SJCRH30 (cell line): Measurements from ENCODE around the gene MRPL36. TPM values are rescaled to one million over a fixed set of nuclear protein-coding genes. Genes with fewer than 3 reads are reported as not detected.

Experiments used
- DNase-seq, 2 experiments: peaks; one replicate each; pipeline ENCODE4 v3.0.0-alpha.2; 2015 to 2020
- H3K27ac ChIP-seq: fragments of 250-450 bp; sonication (Bioruptor Pico); 2 replicates; pipeline ENCODE4 v1.5.1; 2020; ENCODE audit warnings: mild to moderate bottlenecking, moderate library complexity
- H3K27me3 ChIP-seq: fragments of 250-450 bp; sonication (Bioruptor Pico); 2 replicates; pipeline ENCODE4 v1.5.1; 2020; ENCODE audit warnings: mild to moderate bottlenecking, moderate library complexity
- H3K36me3 ChIP-seq: fragments of 250-450 bp; sonication (Bioruptor Pico); 2 replicates; pipeline ENCODE4 v1.5.1; 2020; ENCODE audit warnings: mild to moderate bottlenecking, moderate library complexity
- H3K4me1 ChIP-seq: fragments of 250-450 bp; sonication (Bioruptor Pico); 2 replicates; pipeline ENCODE4 v1.5.1; 2020; ENCODE audit warnings: mild to moderate bottlenecking, moderate library complexity
- H3K4me3 ChIP-seq: fragments of 250-450 bp; sonication (Bioruptor Pico); 2 replicates; pipeline ENCODE4 v1.5.1; 2020; ENCODE audit warnings: mild to moderate bottlenecking, moderate library complexity
- H3K9me3 ChIP-seq: fragments of 250-450 bp; sonication (Bioruptor Pico); replicated peaks from 2 replicates; pipeline ENCODE4 v1.5.1; 2020; ENCODE audit warnings: mild to moderate bottlenecking, moderate library complexity
- total RNA-seq: library from RNA; depleted of rRNA; stranded (reverse); fragments of >200 nt; shearing (Covaris generic); gene quantifications from 2 replicates; pipeline ENCODE4 v1.2.3, GENCODE V29; 2014

Gene MRPL36
- total RNA-seq, 1 experiment from 2014 or later, result 46.9 TPM

DNA sequence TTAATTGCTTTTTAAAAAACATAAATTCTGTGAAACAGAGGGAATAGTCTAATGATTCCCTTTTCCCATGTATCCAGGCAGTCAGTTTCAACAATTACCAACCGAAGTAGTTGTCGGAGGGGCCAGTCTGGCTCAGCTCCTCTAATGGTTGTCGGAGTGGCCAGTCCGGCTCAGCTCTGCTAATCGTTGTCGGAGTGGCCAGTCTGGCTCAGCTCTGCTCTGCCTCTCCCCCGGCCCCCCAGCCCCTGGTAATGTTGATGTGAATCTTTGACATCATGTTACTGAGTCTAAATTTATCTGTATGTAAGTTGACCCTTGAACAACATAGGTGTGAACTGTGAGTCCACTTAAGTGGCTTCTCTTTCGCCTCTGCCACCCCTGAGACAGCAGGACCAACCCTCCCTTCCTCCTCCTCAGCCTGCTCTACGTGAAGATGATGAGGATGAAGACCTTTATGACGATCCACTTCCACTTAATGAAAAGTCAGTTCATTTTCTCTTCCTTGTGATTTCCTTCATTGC is 11.0 kb upstream of the MRPL36 start:
- H3K4me3 ChIP-seq, result no peak overlapping the region
- H3K4me1 ChIP-seq, result no peaks in the 10 kb centered on the region
- DNase-seq, result no peak
- H3K9me3 ChIP-seq, result no peaks in the 10 kb centered on the region
- H3K36me3 ChIP-seq, result peaks cover 21% of the 10 kb centered on the region
- no peak overlapping the region for H3K27ac ChIP-seq
- H3K27me3 ChIP-seq, result no peaks in the 10 kb centered on the region

DNA sequence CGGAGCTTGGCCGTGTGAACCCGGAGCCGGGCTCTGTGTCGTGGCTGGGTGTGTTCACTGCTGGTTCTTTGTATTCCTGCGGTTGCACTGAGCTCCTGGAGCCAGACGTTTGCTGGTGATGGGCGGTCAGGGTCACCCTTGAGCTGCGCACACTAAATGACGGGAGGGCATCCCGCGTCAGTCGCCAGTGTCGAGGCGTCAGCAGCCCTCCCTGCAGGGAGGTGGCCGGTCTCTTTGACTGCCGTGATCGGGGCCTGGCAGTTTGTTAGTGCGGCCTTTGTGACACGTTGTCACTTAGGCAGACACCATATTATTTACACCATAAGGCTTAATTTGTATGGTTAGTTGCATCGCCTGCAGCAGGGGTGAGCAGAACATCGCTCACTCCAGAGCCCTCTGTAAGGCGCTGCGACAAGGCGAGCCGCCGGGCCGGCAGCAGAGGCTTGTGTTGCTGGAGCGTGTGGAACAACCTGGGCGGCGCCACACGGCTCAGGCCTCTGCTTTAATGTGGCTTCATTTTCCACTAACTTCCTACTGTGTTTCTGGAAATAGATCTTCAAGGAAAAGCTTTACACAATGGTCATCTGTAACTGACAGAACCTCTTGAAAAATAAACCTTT is 9.9 kb upstream of the MRPL36 start:
- Histone ChIP-seq H3K27me3 (no peaks in the 10 kb centered on the region), H3K27ac (no peak overlapping the region), H3K4me3 (no peak overlapping the region), H3K9me3 (no peaks in the 10 kb centered on the region), H3K4me1 (no peaks in the 10 kb centered on the region), H3K36me3 (peaks cover 21% of the 10 kb centered on the region)
- DNase-seq, result no peak

DNA sequence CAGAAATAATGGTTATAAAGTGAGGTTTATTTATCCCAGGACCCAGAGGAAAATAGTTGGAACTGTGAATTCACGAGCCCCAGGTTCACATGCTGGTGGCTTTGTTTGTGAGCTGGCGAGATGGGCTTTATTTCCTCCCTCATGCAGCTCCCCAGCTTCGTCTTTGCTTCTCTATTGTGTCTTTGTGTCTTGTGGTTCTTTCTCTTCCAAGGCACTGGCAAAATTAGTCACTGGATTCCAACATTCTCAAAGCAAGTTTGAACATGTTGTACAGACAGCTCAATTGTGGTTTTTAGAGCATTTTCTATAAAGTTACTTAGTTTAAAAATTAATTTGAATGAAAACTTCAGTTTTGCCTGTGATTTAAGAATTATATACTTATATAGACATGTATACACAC is 8.8 kb upstream of the MRPL36 start:
- Histone ChIP-seq H3K27me3 (no peaks in the 10 kb centered on the region), H3K9me3 (no peaks in the 10 kb centered on the region), H3K36me3 (peaks cover 21% of the 10 kb centered on the region), H3K4me1 (no peaks in the 10 kb centered on the region), H3K27ac (no peak overlapping the region), H3K4me3 (no peak overlapping the region)
- no peak for DNase-seq

DNA sequence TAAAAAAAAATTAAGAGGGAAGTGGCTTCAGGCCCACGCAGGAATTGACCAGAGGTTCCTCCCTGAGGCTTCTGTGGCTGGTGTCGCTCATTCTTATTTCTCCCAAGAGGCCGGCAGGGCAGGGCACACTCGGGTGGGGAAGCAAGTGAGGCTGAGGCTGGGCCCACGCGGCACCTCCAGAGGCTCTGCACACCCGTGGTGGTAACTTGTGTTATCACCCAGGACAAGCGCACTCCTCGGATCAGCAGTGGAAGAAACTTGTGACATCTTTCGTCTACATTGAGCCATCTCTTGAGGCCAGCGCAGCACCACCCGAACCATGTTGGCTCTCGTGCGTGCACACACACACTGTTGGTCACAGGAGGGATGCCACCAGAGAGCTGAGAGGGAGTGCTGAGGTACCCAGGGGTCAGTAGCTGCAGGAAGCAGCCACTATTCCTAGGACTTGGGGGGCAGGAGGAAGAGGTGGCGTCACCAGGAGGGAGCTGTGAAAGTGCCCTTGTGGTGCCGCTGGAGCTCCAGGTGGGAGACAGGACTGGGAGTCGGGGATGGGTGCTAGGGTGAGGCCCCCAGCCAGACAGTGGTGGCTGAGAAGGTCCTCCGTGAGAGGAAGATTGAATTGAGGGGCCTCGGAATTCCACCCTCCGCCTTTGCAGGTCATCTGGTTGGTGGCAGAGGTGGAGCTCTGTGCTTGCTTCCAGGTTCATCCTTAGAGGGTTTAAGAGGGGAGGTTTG is 8.0 kb upstream of the MRPL36 start:
- DNase-seq, result no peak
- Histone ChIP-seq H3K36me3 (peaks cover 20% of the 10 kb centered on the region), H3K27me3 (no peaks in the 10 kb centered on the region), H3K4me3 (no peak overlapping the region), H3K9me3 (no peaks in the 10 kb centered on the region), H3K27ac (no peak overlapping the region), H3K4me1 (no peaks in the 10 kb centered on the region)

DNA sequence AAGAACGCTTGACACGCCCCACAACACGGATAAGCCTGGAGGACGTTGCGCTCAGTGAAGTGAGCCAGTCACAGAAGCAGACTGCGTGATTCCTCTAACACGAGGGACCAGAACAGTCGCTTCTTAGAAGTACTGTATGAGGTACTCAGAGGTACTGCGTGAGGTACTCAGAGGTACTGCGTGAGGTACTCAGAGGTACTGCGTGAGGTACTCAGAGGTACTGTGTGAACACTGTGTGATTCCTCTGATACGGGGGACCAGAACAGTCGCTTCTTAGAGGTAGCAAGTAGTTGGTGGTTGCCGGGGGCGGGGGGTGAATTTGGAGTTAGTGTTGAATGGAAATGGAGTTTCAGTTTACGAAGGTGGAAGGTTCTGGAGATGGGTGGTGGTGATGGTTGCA is 7.3 kb upstream of the MRPL36 start:
- Histone ChIP-seq H3K4me1 (no peaks in the 10 kb centered on the region), H3K27ac (no peak overlapping the region), H3K4me3 (no peak overlapping the region), H3K9me3 (no peaks in the 10 kb centered on the region), H3K27me3 (no peaks in the 10 kb centered on the region), H3K36me3 (peaks cover 17% of the 10 kb centered on the region)
- no peak for DNase-seq

DNA sequence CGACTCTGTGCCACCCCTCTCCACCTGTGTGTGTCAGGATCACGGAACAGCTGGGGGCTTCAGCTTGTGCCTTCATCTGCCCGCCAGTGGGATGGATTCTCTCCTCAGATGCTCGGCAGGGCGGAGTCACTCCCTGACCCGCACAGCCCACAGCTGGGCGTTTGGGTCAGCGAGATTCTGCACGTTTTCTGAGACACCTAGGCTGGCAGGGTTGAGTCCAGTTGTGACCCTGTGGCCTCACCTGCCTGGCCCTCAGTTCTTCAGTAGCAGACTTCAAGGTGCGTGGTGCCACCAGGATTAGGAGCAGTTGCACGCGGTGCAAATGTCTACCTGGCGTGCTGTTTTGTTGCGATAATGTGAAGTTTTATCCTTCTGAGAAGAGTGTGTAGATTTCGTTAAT is 6.6 kb upstream of the MRPL36 start:
- H3K36me3 ChIP-seq, result peaks cover 13% of the 10 kb centered on the region
- no peak for DNase-seq

DNA sequence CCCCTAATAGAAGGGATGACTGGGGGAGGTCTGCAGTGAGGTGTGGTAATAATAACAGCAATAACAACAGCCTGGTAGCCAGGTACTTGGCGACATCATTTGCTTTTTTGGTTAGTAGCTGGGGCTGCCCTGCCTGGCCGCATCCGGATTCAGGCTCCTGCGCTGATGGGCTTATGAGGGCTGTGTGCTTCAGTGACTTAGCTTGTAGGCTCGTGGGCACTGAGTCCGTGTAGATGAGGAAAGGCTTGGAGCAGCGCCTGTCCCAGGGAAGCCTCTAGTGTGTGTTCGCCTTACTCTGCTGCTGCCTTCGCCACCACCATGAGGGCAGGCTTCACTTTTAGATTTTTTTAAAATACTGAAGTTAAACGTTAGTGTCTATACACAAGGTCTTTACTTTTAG is 6.1 kb upstream of the MRPL36 start:
- no peak overlapping the region for H3K27ac ChIP-seq
- H3K9me3 ChIP-seq, result no peaks in the 10 kb centered on the region
- H3K4me3 ChIP-seq, result no peak overlapping the region
- peaks cover 13% of the 10 kb centered on the region for H3K36me3 ChIP-seq
- no peak for DNase-seq
- H3K4me1 ChIP-seq, result no peaks in the 10 kb centered on the region
- H3K27me3 ChIP-seq, result no peaks in the 10 kb centered on the region

More for the DNA sequence above, 6.6 kb upstream of the MRPL36 start:
- Histone ChIP-seq H3K27ac (no peak overlapping the region), H3K4me3 (no peak overlapping the region), H3K4me1 (no peaks in the 10 kb centered on the region), H3K9me3 (no peaks in the 10 kb centered on the region), H3K27me3 (no peaks in the 10 kb centered on the region)

DNA sequence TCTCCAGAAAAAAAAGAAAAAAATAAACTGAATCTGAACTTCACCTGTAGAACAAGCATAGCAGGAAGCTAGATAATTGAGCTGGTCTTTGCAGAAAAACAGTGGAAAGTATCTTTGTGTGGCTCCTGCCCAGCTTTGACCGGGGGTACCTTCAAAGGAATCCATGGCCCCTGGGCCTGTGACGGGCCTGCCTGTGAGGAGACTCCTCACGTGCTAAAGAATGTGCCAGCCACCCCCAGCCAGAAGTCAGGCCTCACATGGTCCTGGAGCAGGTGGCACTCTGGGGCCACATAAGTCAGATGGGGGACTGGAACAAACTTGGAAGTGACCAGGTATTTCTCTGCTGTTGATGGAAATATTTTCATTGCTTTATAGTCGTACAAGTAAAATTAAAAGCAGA is 5.7 kb upstream of the MRPL36 start:
- Histone ChIP-seq H3K36me3 (peaks cover 13% of the 10 kb centered on the region), H3K4me1 (no peaks in the 10 kb centered on the region), H3K9me3 (no peaks in the 10 kb centered on the region), H3K27ac (no peak overlapping the region), H3K27me3 (no peaks in the 10 kb centered on the region), H3K4me3 (no peak overlapping the region)
- no peak for DNase-seq

DNA sequence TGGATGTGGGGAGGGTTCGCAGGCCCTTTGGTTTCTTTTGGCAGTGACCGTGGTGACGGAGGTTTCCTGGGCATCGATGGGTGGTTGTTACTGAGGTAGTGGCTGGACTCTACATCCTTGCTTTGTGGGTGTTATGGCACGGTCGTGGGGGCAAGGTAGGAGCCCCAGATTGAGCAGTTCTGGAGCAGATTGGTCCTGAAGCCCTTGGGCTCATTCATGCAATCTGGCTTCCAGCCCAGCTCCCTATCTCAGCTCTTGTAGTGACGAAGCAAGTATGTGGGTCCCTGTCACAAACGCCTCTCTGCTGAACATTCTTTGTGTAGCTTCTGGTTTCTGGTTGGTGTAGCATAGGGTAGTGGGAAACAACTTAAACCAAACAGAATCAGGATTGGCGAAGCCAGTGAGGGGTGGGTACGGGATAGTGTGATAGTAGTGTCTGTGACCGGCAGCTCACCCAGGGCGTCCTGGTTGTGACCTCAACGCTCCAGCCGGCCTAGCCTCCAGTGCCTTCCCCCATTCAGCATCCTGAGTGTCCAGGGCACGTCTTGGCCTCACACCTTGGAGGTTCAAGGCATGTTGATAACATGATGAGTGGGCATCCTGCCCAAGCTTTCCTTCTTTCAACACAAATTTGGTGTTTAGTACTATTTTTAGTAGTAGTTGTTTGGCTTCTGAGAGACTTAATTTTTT is 4.5 kb upstream of the MRPL36 start:
- Histone ChIP-seq H3K4me3 (no peak overlapping the region), H3K27me3 (no peaks in the 10 kb centered on the region), H3K36me3 (peaks cover 13% of the 10 kb centered on the region), H3K9me3 (no peaks in the 10 kb centered on the region), H3K27ac (no peak overlapping the region), H3K4me1 (no peaks in the 10 kb centered on the region)
- no peak for DNase-seq

DNA sequence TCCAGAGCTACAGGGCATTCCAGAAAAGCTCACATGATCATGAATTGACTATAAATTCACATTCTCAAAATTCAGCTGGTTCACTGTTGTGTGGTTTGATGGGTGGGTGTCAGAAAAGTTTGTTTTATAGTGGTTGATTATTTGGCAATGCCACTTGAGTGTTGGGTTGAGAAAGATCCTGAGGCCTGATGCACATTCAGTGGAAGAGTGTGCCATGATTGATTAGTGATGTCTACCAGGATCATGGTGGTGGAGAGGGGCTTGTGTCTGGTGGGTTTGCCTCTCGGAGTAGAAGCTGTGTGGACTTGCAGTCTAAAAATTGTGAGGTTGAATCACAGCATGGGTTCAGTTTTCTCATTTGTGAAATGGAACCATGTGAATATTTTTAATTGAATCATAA is 3.6 kb upstream of the MRPL36 start:
- Histone ChIP-seq H3K27me3 (no peaks in the 10 kb centered on the region), H3K4me1 (no peaks in the 10 kb centered on the region; the same call in 1 of the 2 replicates), H3K27ac (no peak overlapping the region), H3K4me3 (no peak overlapping the region), H3K9me3 (no peaks in the 10 kb centered on the region), H3K36me3 (peaks cover 13% of the 10 kb centered on the region)
- DNase-seq, result no peak

DNA sequence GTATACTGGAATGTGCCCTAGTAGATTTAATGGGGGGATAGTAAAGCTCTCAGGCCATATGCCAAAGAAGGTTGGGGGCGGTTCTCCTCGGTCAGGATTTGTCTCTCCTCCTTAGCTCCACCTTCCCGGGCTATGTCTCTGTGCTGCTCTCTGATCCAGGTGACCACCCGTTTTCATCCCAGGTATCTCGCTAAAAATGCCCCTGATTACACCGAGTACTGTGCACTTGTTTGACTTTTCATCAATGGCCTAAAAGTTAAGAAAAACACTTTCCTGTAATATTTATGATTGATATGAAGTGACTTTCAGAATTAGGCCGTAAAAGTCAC is 2.3 kb upstream of the MRPL36 start:
- peak in 1 of 2 experiments; percentile 22 for DNase-seq
- Histone ChIP-seq H3K27me3 (no peaks in the 10 kb centered on the region), H3K4me1 (no peaks in the 10 kb centered on the region; the same call in 1 of the 2 replicates), H3K36me3 (peaks cover 11% of the 10 kb centered on the region), H3K9me3 (no peaks in the 10 kb centered on the region), H3K27ac (peak overlapping the region; percentile 73; the same call in 1 of the 2 replicates), H3K4me3 (peak overlapping the region; percentile 99)

DNA sequence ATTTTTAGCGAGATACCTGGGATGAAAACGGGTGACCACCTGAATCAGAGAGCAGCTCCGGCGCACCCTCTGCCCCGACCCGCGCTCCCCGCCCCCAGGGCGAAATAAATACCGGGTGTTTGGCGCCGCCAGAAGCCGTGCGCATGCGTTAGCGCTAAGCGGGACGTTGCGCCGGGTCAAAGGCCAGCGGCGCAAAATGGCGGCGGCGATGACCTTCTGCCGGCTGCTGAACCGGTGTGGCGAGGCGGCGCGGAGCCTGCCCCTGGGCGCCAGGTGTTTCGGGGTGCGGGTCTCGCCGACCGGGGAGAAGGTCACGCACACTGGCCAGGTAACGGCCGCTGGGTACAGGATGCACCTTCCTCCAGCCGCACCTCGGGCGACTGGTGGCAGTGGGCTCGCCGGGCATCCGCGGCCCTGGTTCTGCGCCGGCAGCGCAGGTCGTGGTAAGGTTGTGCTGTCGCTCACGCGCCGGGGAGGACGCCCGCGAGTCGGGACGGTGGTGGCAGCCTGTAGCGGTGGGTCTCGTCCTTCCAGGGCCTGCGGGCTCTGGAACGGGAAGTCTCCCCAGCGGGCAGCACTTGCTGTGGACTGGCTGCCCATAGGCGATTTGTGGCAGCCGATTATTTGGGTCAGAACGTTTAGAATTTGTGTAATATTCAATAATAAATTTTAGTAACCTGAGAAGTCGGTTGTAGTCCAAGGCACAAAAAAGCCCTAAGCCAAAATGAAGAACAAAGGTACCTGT is 1.8 kb upstream of the MRPL36 start, which contains the start of gene NDUFS6:
TSS of gene NDUFS6 (plus strand) at position 186 of the 745 bp plus-strand sequence. CDS start at position 197, 11 bp downstream.
- peak; percentile 40 to 69 for DNase-seq
- no peaks in the 10 kb centered on the region for H3K27me3 ChIP-seq
- H3K27ac ChIP-seq, result peak within 1 kb of the TSS; percentile 73
- H3K4me1 ChIP-seq, result no peaks in the 10 kb centered on the region; the same call in 1 of the 2 replicates
- peak within 1 kb of the TSS; percentile 99 for H3K4me3 ChIP-seq
- H3K36me3 ChIP-seq, result peaks cover 6% of the 10 kb centered on the region
- H3K9me3 ChIP-seq, result no peaks in the 10 kb centered on the region

DNA sequence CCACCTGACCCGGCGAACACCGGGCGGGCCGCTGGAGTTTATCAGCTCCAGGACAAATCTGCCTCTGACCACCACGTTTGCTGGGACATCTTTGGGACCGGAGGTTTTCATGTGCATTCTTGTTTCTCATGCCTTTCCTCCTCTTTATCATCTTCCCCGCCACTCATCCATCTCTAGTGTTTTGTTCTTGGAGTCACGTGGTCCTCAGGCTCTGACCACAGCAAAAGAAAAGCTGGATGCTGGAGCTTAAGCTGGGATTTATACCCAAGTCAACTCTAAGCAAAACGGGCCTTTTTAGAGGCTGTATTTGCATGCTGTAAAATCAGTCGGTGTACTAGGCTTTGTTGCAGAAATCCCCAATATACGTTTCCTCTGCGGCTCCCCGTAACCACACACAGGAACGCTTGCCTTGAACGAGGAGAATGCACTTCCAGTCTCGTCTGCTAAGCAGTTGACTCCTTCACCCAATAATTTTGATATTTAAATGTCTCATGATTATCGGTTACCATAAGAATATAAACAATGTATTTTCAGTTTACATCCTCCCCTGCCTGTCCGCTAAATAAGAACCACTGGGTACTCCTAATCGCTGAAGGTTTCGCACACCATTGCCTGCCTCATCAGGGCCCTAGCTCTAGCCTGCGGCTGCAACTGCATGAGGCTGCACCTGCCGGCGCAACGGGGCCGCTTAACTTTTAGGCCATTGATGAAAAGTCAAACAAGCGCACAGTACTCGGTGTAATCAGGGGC is 1.0 kb upstream of the MRPL36 start:
- DNase-seq, result peak in 1 of 2 experiments; percentile 15

DNA sequence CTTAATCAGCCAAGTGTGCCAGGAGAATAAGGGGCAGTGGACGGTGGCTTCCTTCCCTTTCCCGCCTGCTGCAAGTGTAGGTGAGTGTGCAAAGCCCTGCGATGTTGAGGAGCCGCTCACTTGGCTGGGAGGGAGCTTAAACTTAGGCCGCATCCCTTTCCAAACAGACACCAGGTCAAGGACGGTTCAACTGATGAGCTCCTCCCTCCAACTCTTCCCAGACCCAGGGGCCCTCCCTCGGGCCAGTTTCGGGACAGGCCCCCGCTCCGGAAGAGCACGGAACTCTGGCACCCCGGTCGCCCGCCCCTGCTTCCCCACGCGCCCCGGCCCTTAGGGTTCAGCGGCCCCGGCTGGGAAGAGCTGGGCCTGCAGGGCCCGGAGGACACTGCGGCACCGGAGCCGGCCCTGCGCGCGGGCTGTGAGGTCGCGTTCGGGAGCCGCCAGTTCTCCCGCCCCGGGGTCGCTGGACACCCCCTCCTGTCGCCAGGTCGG is 481 bp downstream of the MRPL36 start:
- Histone ChIP-seq H3K4me3 (peak overlapping the region; percentile 99), H3K4me1 (peaks cover 9% of the 10 kb centered on the region), H3K9me3 (no peaks in the 10 kb centered on the region), H3K27ac (peak overlapping the region; percentile 58), H3K27me3 (no peaks in the 10 kb centered on the region), H3K36me3 (peaks cover 2% of the 10 kb centered on the region)
- DNase-seq, result no peak

More for the DNA sequence above, 1.0 kb upstream of the MRPL36 start:
- Histone ChIP-seq H3K4me1 (no peaks in the 10 kb centered on the region; the same call in 1 of the 2 replicates), H3K9me3 (no peaks in the 10 kb centered on the region), H3K36me3 (peaks cover 2% of the 10 kb centered on the region), H3K27me3 (no peaks in the 10 kb centered on the region), H3K4me3 (peak overlapping the region; percentile 99), H3K27ac (peak overlapping the region; percentile 58; the same call in 1 of the 2 replicates)
